ENCODE results near the gene TMEM89. TPM values are rescaled to one million over a fixed set of nuclear protein-coding genes. Genes with fewer than 3 reads are reported as not detected.

The TMEM89 gene
- total RNA-seq, 4 donors from 2014 or later: not detected

DNA sequence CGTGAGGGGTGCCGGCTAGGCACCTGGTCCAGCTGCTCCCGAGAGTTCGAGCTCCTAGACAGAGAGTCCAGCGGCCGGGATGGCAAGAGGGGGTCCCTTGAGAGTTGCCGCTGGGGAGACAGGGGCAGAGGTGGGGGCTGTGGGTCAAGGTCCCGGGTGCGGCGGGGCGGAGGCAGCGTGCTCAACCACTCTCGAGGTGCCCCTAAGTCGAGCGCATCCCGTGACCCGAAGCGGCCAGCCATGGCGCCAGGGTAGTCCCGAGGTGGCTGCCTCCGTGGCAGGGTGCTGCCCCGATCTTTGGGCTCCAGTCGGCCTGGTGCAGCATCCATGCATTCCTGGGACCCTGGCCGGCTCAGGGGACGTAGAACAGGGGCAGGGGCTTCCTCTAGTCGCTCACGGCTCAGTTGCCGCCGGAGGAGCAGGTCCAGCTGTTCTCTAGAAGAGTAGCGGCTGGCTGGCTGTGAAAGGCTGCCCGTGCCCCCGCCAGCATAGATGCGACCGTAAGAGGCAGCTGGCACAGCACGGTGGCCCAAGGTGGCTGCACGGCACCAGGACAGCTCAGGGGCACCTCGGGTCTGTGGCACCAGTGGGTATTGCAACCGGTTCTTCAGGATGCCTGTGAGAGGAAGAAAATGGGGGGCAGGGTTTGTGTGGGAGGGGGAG, 18.5 kb upstream of the TMEM89 start:
- Histone ChIP-seq H3K36me3 (no peaks in the 10 kb centered on the region), H3K27me3 (no peaks in the 10 kb centered on the region), H3K4me1 (peaks cover 0 to 12% (median 8%) of the 10 kb centered on the region in 3 donors), H3K27ac (no peak overlapping the region), H3K4me3 (no peak overlapping the region), H3K9me3 (no peaks in the 10 kb centered on the region)
- no peak for TF ChIP-seq POLR2A (IDR thresholded peaks at IDR 0.05)
- TF ChIP-seq POLR2AphosphoS5 (IDR thresholded peaks at IDR 0.05): no peak
- TF ChIP-seq, protein P1, sequence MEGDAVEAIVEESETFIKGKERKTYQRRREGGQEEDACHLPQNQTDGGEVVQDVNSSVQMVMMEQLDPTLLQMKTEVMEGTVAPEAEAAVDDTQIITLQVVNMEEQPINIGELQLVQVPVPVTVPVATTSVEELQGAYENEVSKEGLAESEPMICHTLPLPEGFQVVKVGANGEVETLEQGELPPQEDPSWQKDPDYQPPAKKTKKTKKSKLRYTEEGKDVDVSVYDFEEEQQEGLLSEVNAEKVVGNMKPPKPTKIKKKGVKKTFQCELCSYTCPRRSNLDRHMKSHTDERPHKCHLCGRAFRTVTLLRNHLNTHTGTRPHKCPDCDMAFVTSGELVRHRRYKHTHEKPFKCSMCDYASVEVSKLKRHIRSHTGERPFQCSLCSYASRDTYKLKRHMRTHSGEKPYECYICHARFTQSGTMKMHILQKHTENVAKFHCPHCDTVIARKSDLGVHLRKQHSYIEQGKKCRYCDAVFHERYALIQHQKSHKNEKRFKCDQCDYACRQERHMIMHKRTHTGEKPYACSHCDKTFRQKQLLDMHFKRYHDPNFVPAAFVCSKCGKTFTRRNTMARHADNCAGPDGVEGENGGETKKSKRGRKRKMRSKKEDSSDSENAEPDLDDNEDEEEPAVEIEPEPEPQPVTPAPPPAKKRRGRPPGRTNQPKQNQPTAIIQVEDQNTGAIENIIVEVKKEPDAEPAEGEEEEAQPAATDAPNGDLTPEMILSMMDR (IDR thresholded peaks at IDR 0.05): no peak
- TF ChIP-seq EP300 (IDR thresholded peaks at IDR 0.05): no peak
- 97 to 100% methylated on average over 1 to 6 of the region's 38 CpGs for WGBS, 2 donors (ENCODE audit: low coverage in 1 of 2)
- no peak for ATAC-seq

DNA sequence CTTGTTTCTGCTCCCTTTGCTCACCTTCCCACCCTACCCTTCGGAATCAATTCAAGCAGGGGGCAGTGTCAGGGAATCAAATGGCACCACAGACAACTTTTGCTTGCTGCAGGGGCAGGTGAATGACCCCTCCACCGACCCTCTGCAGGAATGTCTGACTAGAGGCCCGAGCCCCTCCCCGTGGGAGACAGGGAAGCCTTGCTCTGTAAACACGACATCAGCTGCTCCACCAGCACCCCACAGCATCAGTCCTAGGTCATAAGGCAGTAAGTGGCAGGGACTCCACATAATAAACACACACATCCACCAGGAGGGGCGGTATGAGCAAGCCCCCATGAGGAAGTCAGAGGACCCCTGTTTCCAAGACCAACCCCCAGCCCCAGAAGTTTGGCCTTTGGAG, 15.7 kb upstream of the TMEM89 start:
- no peak overlapping the region for H3K4me3 ChIP-seq
- TF ChIP-seq POLR2AphosphoS5 (IDR thresholded peaks at IDR 0.05): no peak
- no peak for TF ChIP-seq EP300 (IDR thresholded peaks at IDR 0.05)
- no peak for TF ChIP-seq POLR2A (IDR thresholded peaks at IDR 0.05)
- TF ChIP-seq, protein P1 (IDR thresholded peaks at IDR 0.05): no peak
- H3K27ac ChIP-seq: no peak overlapping the region
- H3K36me3 ChIP-seq: peaks cover 0 to 11% of the 10 kb centered on the region in 2 donors
- peaks cover 0 to 25% (median 18%) of the 10 kb centered on the region in 3 donors for H3K4me1 ChIP-seq
- ATAC-seq: no peak
- H3K27me3 ChIP-seq: no peaks in the 10 kb centered on the region
- 65% methylated on average over 2 of the region's 6 CpGs; no CpG with 5 or more reads in 1 of the 2 donors for WGBS, 2 donors (ENCODE audit: low coverage in 1 of 2)
- no peaks in the 10 kb centered on the region for H3K9me3 ChIP-seq

DNA sequence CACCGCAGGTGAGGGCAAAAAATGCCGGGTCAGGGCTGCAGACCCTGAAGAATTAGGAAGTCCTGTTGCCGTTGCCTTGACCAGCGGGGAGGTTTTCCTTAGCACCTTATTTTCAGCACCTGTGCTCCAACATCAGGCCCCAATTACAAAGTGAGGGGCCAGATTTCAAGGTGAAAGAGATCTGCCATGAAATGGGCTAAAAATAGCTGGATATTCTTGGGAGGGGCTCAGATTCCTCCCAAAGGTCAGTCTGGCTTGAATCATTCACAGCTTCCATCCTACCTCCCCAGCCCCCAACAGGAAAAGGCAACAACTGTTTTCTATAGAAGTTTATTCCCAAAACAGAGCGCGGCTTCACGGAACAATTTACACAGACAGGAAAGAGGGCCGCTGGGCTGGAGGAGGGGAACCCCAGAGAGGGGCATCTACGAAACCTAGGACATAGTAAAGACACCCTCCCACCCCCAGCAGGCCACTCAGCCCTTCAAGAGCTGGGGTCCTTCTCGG, 14.6 kb upstream of the TMEM89 start:
- peaks cover 0 to 22% of the 10 kb centered on the region in 2 donors for H3K36me3 ChIP-seq
- no peak for TF ChIP-seq POLR2A (IDR thresholded peaks at IDR 0.05)
- TF ChIP-seq, protein P1 (IDR thresholded peaks at IDR 0.05): no peak
- no peak for TF ChIP-seq POLR2AphosphoS5 (IDR thresholded peaks at IDR 0.05)
- TF ChIP-seq EP300 (IDR thresholded peaks at IDR 0.05): no peak
- peaks cover 0 to 25% (median 18%) of the 10 kb centered on the region in 3 donors for H3K4me1 ChIP-seq
- H3K9me3 ChIP-seq: no peaks in the 10 kb centered on the region
- H3K4me3 ChIP-seq: peak overlapping the region; percentile 80 to 93
- 29 to 65% methylated on average over 2 to 5 of the region's 10 CpGs for WGBS, 2 donors (ENCODE audit: low coverage in 1 of 2)
- no peaks in the 10 kb centered on the region for H3K27me3 ChIP-seq
- no peak for ATAC-seq
- peak overlapping the region in 3 of 4 donors; percentile 87 to 93 (median 90) for H3K27ac ChIP-seq

DNA sequence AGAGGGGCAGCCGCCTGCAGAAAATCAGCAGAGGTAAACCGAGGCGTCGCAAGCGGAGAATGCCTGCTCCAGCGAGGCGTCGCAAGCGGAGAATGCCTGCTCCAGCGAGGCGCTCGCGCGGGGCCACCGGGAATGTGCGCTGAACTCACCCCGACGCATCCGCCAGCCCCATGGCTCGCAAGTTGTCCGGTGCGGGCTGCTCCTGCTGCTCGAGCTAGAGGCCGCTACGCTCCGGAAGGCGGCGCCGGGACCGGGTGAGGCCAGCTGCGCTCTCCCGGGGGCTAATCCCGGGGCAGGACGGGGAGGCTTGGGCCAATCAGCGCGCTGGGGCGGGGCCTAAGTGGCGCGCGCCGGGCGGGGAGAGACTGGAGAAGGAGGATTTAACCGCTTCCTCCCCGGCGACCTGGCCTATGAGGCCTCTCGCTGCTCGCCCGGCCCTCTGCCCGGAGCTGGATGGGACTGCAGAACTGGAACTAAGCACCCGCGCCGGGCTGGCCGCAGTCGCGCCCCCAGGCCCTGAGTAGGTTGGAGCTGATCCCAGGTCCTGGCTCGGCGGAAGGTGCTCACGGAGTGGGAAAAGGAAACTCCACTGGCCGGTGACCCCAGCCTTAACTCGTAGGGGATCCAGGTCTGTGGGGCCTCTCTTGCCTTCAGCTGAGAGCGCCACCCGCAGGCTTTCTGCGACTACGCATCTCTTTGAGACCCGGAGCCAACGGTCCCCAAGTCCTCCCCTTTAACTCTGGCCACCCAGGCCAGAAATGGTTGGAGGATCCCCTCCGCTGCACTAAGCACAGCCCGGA, 13.9 kb upstream of the TMEM89 start, which contains the start of gene SLC26A6:
Gene SLC26A6 (minus strand): TSS at position 240 of the 800 bp plus-strand sequence. CDS start 68 bp downstream, at position 172.
- whole genome bisulfite sequencing, 2 donors (ENCODE audit: low coverage in 1 of 2): no CpG with 5 or more reads among the region's 68 CpGs
- peak; percentile 99 for ATAC-seq
- TF ChIP-seq, protein P1 (IDR thresholded peaks at IDR 0.05): peak in 3 of 4 experiments; percentile 40 to 55 (median 47)
- TF ChIP-seq POLR2AphosphoS5 (IDR thresholded peaks at IDR 0.05) (peak; percentile 59), POLR2A (IDR thresholded peaks at IDR 0.05) (peak in 1 of 2 donors; percentile 39), EP300 (IDR thresholded peaks at IDR 0.05) (peak; percentile 21)

More for the DNA sequence above, 13.9 kb upstream of the TMEM89 start, which contains the start of gene SLC26A6:
- Histone ChIP-seq H3K36me3 (peaks cover 0 to 30% of the 10 kb centered on the region in 2 donors), H3K4me1 (peaks cover 0 to 25% (median 18%) of the 10 kb centered on the region in 3 donors), H3K4me3 (peak within 1 kb of the TSS; percentile 80 to 93), H3K27me3 (no peaks in the 10 kb centered on the region), H3K27ac (peak within 1 kb of the TSS; percentile 44 to 93 (median 88)), H3K9me3 (no peaks in the 10 kb centered on the region)
